Skeletal muscle satellite cell (primary cell): ENCODE measurements around the gene SPCS2.

Source experiments
- H3K27me3 ChIP-seq: 2 replicates; pipeline ENCODE4 v1.7.0; 2013; ENCODE audit warnings: low read length; ENCODE audit not compliant: control insufficient read depth, insufficient read depth
- H3K36me3 ChIP-seq: 2 replicates; pipeline ENCODE4 v1.7.0; 2013; ENCODE audit warnings: mild to moderate bottlenecking, control low read depth, low read length; ENCODE audit not compliant: insufficient read depth
- H3K4me1 ChIP-seq: 2 replicates; pipeline ENCODE4 v1.7.0; 2013; ENCODE audit warnings: low read length; ENCODE audit not compliant: control insufficient read depth, insufficient read depth
- H3K4me2 ChIP-seq: 2 replicates; pipeline ENCODE4 v1.7.0; 2013; ENCODE audit warnings: mild to moderate bottlenecking, low read length
- H3K4me3 ChIP-seq: 2 replicates; pipeline ENCODE4 v1.7.0; 2013; ENCODE audit warnings: low read length
- H3K9ac ChIP-seq: 2 replicates; pipeline ENCODE4 v1.7.0; 2013; ENCODE audit warnings: mild to moderate bottlenecking, low read depth, low read length, moderate library complexity
- H3K9me3 ChIP-seq: replicated peaks from 2 replicates; pipeline ENCODE4 v1.7.0; 2013; ENCODE audit warnings: mild to moderate bottlenecking, control low read depth, low read length

Gene SPCS2

GRCh38 chr11:74932797-74933196 is 16.3 kb upstream of the SPCS2 start:
- Histone ChIP-seq H3K4me3 (no peak overlapping the region), H3K27me3 (no peaks in the 10 kb centered on the region), H3K9ac (no peak overlapping the region), H3K4me1 (peaks cover 16% of the 10 kb centered on the region), H3K4me2 (no peak overlapping the region), H3K36me3 (peaks cover 23% of the 10 kb centered on the region), H3K9me3 (no peaks in the 10 kb centered on the region)

DNA sequence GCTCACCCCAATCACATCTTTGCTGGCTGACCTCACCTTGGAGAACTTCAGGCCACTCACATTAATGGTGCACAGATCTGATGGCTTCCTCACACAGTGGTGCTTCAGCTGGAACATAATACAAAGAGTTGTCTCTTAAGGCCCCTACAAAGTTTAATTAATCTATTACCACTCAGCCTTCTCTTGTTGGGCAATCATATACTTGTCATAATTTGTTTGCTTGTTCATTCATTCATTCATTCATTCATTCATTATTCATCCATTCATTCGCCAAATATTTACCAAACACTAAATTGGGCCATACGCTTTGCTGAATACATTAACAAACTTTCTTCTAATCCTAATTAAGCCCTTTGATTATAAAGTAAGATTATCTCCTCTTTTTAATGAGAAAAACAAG is 15.3 kb upstream of the SPCS2 start:
- Histone ChIP-seq H3K9me3 (no peaks in the 10 kb centered on the region), H3K4me1 (peaks cover 22% of the 10 kb centered on the region), H3K9ac (no peak overlapping the region), H3K4me3 (no peak overlapping the region), H3K36me3 (peaks cover 20% of the 10 kb centered on the region), H3K27me3 (no peaks in the 10 kb centered on the region), H3K4me2 (no peak overlapping the region)

GRCh38 chr11:74935285-74935684 is 13.8 kb upstream of the SPCS2 start:
- Histone ChIP-seq H3K9ac (no peak overlapping the region), H3K27me3 (no peaks in the 10 kb centered on the region), H3K4me1 (peaks cover 22% of the 10 kb centered on the region), H3K4me2 (no peak overlapping the region), H3K9me3 (no peaks in the 10 kb centered on the region), H3K4me3 (no peak overlapping the region), H3K36me3 (peaks cover 20% of the 10 kb centered on the region)

DNA sequence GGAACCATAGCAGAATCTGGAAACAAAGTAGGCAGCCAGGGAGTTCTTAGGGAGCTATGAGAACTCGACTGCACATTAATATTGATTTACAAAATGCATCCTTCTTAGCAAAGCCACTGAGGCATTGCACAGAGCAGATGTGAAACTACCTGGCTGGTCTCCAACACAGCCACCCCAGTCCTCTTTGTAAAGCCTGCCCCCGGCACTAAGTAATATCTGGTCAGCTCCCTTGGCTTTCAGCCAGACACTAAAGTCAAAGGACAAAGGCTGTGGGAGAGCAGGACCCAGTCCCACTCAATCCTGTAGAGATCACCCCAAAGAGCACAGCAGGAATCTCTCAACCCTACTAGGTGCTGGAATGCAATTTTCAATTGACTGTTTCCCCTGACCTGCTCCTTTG is 13.0 kb upstream of the SPCS2 start:
- peaks cover 22% of the 10 kb centered on the region for H3K4me1 ChIP-seq
- H3K4me2 ChIP-seq, result no peak overlapping the region
- H3K4me3 ChIP-seq, result no peak overlapping the region
- no peak overlapping the region for H3K9ac ChIP-seq
- no peaks in the 10 kb centered on the region for H3K9me3 ChIP-seq
- peaks cover 20% of the 10 kb centered on the region for H3K36me3 ChIP-seq
- no peaks in the 10 kb centered on the region for H3K27me3 ChIP-seq

DNA sequence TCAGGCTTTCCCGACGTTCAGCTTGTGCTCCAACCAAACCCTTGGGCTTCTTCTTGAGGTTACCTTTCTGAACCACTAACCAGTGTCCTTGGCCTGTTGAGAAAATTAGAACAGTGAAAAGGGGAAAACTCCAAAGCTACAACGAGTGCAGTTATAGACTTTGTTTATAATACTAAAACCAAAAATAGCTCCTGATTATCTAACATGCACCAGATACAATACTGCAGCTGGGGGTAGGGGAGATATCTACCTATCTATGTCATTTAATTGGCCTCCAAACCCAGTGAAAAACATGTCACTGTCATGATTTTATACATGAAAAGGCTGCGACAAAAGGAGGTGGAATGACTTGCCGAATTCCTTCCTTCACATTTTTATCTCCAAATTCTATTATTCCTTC is 12.1 kb upstream of the SPCS2 start:
- Histone ChIP-seq H3K4me1 (peaks cover 19% of the 10 kb centered on the region), H3K9me3 (no peaks in the 10 kb centered on the region), H3K9ac (no peak overlapping the region), H3K27me3 (no peaks in the 10 kb centered on the region), H3K4me3 (no peak overlapping the region), H3K36me3 (peaks cover 20% of the 10 kb centered on the region), H3K4me2 (no peak overlapping the region)

- H3K4me3 ChIP-seq, result no peak overlapping the region
- H3K4me2 ChIP-seq, result no peak overlapping the region
- H3K4me1 ChIP-seq, result peaks cover 19% of the 10 kb centered on the region
- H3K36me3 ChIP-seq, result peaks cover 20% of the 10 kb centered on the region
- H3K9me3 ChIP-seq, result no peaks in the 10 kb centered on the region
- H3K27me3 ChIP-seq, result no peaks in the 10 kb centered on the region
- no peak overlapping the region for H3K9ac ChIP-seq
Measured at GRCh38 chr11:74937696-74938475, 11.2 kb upstream of the SPCS2 start.

GRCh38 chr11:74941492-74941891 is 7.6 kb upstream of the SPCS2 start:
- H3K36me3 ChIP-seq, result peaks cover 5% of the 10 kb centered on the region
- no peak overlapping the region for H3K4me2 ChIP-seq
- no peaks in the 10 kb centered on the region for H3K27me3 ChIP-seq
- no peaks in the 10 kb centered on the region for H3K9me3 ChIP-seq
- no peak overlapping the region for H3K9ac ChIP-seq
- peaks cover 29% of the 10 kb centered on the region for H3K4me1 ChIP-seq
- H3K4me3 ChIP-seq, result no peak overlapping the region

DNA sequence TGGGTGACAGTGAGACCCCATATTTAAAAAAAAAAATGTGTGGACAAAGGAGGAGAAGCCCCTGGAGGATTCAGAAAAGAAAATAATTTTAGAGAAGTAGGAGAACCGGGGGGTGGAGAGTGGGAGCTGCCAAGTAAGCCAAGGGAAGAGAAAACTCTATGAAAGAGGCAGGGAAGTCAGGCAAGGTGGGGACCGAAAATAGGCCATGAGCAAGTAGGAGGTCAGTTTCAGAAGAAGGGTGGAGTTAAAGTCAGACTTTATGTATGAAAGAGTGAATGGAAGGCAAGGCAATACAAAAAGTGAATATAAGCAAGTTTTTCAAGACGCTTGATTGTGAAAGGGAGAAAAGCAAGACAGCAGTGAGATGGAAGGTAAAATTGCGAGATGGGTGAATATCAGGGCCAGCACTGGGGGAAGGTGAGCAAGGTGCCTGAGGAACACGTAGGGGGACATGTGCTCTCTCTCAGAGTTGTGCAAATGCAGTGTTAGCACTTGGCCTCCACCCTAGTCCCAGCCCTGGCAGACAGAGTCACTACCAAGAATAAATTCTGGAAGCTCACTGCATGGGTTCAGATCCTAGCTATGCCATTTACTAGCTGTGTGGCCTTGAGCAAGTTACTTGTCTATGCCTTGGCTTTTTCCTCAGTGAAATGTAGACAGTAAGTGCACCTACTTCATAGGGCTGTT is 6.8 kb upstream of the SPCS2 start:
- no peak overlapping the region for H3K4me3 ChIP-seq
- H3K4me2 ChIP-seq, result peak overlapping the region; percentile 63
- no peak overlapping the region for H3K9ac ChIP-seq
- H3K27me3 ChIP-seq, result no peaks in the 10 kb centered on the region
- H3K36me3 ChIP-seq, result no peaks in the 10 kb centered on the region
- no peaks in the 10 kb centered on the region for H3K9me3 ChIP-seq
- H3K4me1 ChIP-seq, result peaks cover 29% of the 10 kb centered on the region

DNA sequence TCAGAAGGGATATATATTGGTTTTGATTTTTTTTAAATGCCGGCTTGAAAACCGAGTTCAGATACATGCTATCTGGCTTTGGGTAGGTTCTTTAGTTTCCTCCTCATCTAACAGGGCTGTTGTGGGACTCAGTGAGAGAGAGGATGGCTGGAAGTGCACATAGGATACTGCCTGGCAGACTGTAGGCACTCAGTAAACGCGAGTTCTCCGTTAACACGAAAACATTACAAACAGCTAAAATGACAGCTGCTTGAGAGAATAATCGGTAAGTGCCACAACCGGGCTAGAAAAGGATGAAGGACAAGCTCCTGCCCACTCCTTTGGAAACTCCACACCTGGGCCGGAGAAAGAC is 544 bp upstream of the SPCS2 start:
- H3K36me3 ChIP-seq, result no peaks in the 10 kb centered on the region
- peak overlapping the region; percentile 83 for H3K4me2 ChIP-seq
- H3K9ac ChIP-seq, result peak overlapping the region; percentile 96
- no peaks in the 10 kb centered on the region for H3K9me3 ChIP-seq
- peak overlapping the region; percentile 89 for H3K4me3 ChIP-seq
- H3K27me3 ChIP-seq, result no peaks in the 10 kb centered on the region
- peaks cover 20% of the 10 kb centered on the region for H3K4me1 ChIP-seq

GRCh38 chr11:74949753-74950137 is 679 bp downstream of the SPCS2 start:
- Histone ChIP-seq H3K9me3 (no peaks in the 10 kb centered on the region), H3K9ac (peak overlapping the region; percentile 96), H3K27me3 (no peaks in the 10 kb centered on the region), H3K4me2 (peak overlapping the region; percentile 96), H3K4me3 (peak overlapping the region; percentile 89), H3K4me1 (peaks cover 12% of the 10 kb centered on the region), H3K36me3 (no peaks in the 10 kb centered on the region)

GRCh38 chr11:74950374-74950969 is 1.4 kb downstream of the SPCS2 start:
- Histone ChIP-seq H3K4me2 (peak overlapping the region; percentile 96), H3K36me3 (no peaks in the 10 kb centered on the region), H3K9ac (peak overlapping the region; percentile 96), H3K27me3 (no peaks in the 10 kb centered on the region), H3K9me3 (no peaks in the 10 kb centered on the region), H3K4me3 (peak overlapping the region; percentile 89), H3K4me1 (peaks cover 12% of the 10 kb centered on the region)
